T-helper 9 cell (primary cell): ENCODE measurements around the gene TUBA1B.

Source experiments
- DNase-seq: peaks from one replicate; pipeline ENCODE4 v3.0.0-alpha.2; 2020

TUBA1B gene

DNA sequence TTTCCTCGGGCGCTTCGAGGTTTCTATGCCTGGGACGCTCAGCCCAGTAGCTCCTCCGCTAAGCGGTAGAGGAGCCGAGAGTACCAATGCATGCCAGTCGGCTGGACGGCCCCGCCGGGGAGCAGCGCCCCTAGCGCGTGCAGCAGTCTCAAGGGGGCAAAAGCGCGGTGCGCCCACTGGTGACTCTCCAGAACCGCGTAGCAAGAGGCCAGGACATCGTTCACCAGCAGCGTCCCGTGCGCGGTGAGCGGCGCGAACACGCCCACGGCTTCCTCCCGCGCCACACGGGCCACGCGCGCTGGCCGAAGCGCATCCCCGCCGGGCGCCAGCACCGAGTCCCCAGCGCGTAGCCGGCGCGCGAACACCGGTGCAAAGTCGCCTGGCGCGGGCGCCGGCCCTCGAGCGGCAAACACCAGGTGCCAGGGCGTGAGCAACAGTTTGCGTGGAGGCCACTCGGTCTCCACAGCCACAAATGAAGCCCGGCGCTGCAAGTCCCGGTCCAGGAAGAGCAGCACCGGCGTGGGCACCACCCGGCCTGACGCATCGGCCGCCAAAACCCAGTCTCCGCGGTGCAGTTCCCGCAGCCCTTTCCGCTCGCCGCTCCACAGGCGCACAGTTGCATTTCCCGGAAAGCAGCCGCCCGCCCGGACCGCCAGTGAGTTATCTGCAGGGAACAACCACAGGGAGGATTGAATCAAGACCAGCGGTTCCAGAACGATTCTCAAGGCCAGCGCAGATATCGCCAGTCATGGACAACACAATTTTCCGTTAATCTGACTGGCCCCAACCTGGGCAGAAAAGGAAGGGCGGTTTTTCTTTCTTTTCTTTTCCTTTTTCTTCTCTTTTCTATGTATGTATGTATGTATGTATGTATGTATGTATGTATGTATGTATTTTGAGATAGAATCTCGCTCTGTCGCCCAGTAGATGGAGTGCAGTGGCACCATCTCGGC, 41.1 kb downstream of the TUBA1B start:
- DNase-seq: peak; percentile 32

DNA sequence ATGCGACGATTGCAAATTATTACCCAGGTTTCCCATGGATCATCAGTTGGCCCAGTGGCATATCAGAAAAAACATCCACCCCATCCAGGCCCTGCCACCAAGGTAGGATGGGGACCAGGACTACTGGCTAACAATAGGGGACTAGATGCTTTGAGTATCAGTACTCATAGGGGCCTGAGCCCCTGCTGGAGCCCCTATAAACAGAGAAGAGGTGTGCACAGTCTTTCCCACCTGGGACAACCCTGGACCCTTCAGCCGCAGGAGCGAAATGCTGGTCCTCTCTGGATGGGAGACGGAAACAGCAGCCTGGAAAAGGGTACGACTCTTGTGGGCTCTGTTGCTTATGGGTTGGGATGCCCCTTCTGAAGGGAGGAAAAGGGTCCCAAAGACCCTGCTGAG, 42.3 kb downstream of the TUBA1B start:
- no peak for DNase-seq

DNA sequence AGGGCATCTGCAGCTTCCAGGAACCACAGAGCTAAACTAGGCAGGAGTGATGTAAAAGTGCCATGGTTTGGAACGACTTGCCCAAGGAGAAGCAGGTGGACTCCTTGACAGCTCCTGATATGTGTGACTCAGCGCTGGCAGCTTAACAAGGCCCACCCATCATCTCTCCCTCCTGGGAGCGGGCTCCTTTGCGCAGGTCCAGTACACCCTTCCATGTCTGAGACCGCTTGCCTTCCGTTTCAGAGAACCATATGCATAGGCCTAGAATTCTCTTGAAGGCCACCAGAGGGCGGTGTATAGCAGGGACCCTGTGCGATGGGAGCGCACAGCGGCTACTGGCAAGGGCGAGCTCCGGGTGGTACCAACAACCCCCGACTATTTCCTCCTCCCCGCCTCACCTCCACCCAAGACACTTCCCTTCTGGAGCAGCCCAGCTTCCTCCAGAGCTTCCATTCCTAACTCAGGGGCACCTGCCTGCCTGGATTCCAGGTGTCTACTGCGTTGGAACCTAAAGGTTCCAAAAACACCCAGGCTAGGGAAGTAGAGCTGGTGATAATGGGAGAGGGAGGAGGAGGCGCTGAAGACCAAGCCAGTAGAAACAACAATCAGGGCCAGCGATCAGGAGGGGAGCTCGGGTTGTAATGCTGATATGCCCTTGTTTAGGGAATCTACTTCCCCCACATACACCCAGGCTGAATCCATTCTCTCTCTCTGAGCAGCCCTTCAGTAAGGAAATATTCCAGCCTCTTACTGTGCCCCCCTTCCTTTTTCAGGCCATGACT, 42.9 kb downstream of the TUBA1B start:
- DNase-seq: peak; percentile 56

DNA sequence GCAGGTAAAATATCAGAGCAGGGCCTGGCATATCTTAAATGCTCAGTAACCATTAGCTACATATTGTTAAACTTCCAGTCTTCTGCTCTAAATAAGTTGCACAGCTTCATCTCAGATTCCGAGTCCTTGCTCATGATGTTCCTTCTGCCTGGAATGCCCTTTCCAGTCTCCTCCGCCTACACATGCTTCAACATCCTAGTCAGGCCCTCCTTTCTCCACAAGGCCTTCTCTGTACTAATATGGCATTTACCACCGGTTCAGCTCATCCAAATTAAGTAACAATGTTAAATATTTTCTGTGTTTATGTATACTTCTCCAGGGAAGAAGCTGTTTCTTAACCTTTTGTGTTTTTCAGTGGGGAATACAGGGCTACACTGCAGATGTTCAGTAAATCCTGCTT, 45.1 kb downstream of the TUBA1B start:
- DNase-seq: no peak

DNA sequence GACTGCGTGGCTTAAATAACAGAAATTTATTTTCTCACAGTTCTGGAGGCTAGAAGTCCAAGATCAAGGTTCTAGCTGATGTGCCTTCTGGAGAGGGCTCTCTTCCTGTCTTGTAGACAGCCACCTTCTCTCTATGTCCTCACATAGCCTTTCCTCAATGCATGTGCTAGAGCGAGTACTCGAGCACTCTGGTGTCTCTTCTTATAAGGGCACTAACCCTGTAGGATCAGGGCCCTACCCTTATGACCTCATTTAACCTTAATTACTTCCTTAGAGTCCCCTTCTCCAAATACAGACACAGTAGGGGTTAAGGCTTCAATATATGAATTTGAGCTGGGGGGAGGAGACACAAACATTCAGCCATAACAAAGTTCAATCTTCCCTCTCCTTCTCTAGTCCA, 46.8 kb downstream of the TUBA1B start:
- DNase-seq: no peak

DNA sequence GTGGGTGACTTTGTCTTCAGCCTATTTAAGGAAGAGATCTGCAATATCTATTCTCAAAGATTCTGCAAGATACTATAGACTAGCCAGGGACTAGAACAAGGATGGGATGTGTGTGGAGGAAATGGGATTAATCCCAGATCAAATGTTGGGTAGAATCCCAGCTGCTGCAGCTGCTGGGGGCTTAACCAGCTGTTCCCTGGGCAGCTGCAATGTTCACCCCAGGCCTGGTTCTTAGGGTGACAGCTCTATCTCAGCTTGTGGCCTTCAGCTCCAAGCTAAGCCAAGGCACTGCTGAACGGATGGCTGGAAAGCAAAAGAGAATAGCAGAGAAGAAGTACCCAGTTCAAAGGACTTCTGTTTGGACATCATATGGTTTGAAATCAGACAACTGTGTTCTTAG, 51.4 kb downstream of the TUBA1B start:
- no peak for DNase-seq
